NCI-H748 (cell line): ENCODE data around the gene AMBRA1.

Experiments
- DNase-seq: peaks from one replicate; lab custom pipeline; 2025; ENCODE audit not compliant: unreplicated experiment; lab: John Stamatoyannopoulos, UW

AMBRA1 gene

DNA sequence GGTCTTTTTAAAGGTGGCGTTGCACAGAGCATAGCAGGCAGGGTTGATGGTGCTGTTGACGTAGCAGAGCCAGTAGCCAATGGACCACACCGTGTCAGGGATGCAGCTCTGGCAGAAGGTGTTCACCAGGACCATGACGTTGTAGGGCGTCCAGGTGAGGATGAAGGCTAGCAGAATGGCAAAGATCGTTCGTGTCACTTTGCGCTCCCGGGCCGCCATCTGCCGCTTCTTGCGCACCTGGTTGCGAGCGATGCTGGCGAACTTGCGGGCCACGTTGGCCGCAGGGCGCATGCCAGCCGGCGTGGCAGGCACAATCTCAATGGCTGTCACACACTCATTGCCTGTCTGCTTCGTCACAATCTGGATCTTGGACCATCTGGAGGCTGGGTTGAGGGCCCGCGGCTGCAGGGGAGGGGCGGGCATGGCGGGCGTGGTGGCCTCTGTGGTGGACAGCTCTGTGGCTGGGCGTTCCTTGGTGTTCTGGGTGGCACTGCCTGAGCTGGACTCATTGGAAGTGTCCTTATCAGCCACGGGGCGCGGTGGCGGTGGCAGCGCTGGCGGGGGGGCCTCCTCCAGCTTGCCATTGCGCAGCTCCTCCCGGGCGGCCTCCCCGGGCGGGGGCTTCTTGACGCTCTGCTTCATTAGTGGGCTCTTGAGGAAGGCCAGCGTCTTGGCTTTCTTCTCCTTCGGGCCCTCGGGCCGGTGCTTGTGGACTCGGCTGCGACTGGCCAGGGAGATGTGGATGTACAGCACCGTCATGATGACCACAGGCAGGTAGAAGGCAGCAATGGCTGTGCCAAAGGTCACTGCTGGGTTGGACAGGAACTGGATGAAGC is 208.4 kb downstream of the AMBRA1 start:
- no peak for DNase-seq

- DNase-seq = no peak
Measured at GRCh38 chr11:46383974-46384701, 209.7 kb downstream of the AMBRA1 start.

- DNase-seq = no peak
Measured at GRCh38 chr11:46383404-46383758, 210.4 kb downstream of the AMBRA1 start.

- peak; percentile 60 for DNase-seq
Measured at GRCh38 chr11:46382646-46383403, 211.0 kb downstream of the AMBRA1 start.

- DNase-seq = peak; percentile 55
Measured at GRCh38 chr11:46381819-46382645, 211.8 kb downstream of the AMBRA1 start.

GRCh38 chr11:46381048-46381818 is 212.6 kb downstream of the AMBRA1 start, which contains the start of gene MDK:
TSS of gene MDK (plus strand) at chr11:46381669. CDS start at chr11:46382058, 389 bp downstream.
- DNase-seq = peak; percentile 55

DNA sequence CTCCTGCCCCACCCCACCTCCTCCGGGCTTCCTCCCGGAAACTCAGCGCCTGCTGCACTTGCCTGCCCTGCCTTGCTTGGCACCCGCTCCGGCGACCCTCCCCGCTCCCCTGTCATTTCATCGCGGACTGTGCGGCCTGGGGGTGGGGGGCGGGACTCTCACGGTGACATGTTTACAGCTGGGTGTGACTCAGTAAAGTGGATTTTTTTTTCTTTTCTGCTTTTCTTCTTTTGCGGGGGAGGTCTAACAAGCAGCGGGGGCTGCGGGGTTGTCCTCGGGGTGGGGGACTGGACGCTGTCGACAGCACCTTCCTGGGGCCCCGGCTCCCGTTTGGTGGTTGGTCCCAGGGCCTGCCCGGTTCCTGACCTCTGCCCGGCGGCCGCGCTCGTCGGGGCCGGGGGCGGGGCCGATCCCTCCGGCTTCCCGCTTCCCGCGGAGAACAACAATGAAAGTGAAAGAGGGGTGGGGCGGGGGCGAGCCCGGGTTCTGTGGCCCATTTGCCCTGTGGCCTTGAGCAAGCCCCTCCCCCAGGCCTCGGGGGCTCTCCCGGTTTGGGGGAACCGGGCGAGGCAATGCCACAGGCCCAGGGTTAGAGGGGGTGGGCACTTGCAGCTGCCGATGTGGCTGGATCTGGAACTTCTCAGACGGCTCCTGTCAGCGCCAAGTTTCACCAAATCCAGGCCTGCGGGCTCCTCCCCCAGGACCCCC is 213.3 kb downstream of the AMBRA1 start:
- peak; percentile 60 for DNase-seq

DNA sequence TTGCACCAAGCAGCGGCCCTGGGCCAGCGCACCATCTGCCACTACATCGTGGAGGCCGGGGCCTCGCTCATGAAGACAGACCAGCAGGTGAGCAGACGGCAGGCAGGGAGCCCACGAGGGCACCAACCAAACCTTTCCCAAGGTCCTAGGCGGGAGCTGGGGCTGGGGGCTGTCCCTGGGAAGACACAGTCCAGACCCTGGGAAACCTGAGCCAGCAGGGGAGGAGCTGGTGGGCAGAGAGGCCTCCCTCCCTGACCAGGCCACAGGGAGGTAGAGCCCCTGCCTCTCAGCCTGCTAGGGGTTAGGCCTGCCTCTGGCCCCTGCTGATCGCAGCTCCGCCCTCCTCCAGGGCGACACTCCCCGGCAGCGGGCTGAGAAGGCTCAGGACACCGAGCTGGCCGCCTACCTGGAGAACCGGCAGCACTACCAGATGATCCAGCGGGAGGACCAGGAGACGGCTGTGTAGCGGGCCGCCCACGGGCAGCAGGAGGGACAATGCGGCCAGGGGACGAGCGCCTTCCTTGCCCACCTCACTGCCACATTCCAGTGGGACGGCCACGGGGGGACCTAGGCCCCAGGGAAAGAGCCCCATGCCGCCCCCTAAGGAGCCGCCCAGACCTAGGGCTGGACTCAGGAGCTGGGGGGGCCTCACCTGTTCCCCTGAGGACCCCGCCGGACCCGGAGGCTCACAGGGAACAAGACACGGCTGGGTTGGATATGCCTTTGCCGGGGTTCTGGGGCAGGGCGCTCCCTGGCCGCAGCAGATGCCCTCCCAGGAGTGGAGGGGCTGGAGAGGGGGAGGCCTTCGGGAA is 214.1 kb downstream of the AMBRA1 start:
- DNase-seq = peak; percentile 62

DNA sequence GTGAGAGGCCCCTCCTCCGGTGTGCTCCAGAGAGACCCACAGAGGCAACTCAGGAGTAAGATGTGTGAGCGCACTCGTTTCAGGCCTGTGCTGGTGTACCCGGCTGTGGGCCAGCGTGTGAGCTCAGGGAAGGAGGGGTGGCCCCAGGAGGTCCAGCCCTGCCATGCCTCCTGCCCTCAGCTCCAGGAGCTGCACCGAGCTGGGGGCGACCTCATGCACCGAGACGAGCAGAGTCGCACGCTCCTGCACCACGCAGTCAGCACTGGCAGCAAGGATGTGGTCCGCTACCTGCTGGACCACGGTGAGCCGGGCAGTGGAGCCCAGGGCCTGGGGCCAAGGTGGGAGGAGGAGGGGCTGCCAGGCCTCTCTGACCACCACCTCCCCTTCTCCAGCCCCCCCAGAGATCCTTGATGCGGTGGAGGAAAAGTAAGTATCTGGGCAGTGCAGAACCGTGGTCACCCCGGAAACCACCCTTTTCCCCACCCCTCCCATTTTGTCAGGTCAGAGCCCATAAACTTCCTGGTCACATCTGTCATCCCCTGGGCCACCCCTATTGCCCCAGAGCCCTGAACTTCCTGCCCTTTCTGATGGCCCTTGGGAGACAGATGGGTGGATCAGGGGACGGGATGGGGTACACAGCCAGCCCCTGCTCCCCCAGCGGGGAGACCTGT is 214.9 kb downstream of the AMBRA1 start:
- DNase-seq = no peak

- no peak for DNase-seq
Measured at GRCh38 chr11:46378296-46378695, 215.5 kb downstream of the AMBRA1 start.

DNA sequence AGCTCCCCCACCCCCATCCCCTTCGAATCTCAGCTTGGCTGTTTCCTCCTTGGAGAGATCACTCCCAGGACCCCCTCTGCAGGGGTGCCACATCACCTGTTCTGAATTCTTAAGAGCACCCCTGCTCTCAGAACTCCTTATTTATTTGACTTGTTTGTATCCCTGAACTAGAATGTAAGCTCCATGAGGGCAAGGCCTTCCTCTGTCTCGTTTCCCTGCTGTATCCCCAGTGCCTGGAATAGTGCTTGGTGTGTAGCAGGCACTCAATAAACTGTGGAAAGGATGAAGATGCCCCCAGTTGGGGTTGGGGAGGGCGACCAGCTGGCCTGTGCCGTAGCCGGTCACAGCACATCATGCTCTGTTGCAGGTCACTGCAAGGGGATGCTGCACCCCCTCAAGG is 216.0 kb downstream of the AMBRA1 start:
- DNase-seq = no peak

DNA sequence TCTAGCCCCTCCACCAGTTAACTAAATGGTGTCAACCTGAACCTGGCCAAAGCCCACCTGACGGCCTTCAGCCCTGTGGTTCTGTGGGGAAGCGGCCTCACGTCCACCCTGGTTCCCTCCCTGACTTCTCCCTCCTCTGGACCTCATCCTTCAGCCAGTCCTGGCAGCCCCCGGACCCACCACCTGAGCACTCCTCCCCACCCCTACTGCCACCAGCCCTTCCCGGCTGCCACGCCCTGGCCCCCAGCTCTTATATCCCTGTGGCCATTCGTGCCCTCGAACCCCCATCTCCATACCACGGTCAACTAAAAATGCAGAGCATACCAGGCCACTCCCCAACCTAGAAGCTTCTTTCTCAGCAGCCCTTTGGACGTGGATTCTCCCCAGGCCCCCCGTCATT is 216.5 kb downstream of the AMBRA1 start:
- DNase-seq = no peak

DNA sequence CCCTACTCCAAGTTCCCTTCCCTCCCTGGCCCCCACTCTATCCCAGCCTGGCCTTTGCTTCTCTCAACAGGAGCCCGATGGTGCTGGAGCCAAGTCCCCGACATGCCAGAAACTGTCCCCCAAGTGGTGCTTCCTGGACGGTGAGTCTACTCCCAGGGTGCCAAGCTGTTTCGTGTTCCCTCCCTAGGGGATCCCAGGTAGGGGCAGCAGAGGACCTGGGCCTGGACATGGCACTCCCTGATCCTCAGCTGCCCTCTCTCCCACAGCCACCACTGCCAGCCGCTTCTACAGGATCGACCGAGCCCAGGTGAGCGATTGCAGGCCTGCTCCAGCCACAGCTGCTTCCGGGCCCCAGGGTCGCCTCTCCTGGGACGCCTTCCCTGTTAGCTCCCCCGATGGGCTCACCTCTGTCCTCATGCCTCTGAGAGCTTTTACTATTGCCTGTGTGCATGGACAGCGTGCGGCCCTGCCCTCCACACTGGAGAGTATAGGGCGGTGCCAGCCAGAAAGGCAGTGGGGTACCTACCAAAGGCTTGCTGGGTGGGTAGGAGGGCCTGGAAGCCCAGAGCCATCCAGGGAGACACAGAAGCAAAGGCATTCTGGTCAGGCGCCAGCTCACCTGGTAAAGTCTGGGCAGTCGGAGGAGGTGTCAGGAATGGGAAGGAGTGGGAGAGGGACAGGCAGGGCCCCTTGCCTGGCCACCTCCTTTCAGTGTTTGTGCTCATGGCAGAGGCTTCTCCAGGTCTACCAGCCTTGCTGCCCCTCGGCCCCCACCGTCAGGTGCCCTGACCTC is 217.4 kb downstream of the AMBRA1 start:
- DNase-seq = no peak

DNA sequence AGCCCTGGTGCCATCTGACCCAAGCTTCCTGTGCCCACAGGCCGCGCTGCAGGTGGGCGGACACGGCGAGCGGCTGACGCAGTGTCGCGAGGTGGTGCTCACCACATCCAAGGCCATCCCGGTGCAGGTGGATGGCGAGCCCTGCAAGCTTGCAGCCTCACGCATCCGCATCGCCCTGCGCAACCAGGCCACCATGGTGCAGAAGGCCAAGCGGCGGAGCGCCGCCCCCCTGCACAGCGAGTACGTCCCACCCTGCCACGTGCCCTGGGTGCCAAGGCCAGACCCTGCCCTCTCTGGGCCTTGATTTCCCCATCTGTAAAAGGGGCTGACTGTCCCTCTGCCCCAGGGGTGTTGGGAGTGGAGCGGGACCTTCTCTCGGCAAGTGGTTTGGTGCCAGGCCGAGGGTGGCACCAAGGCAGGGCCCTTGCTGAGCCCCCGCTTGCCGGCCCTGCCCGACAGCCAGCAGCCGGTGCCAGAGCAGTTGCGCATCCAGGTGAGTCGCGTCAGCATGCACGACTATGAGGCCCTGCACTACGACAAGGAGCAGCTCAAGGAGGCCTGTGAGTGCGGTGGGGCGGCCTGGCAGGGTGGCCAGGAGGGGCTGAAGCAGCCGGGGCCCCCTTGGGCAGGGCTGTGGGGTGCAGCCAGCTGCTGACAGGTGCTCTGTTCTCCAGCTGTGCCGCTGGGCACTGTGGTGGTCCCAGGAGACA is 218.3 kb downstream of the AMBRA1 start:
- no peak for DNase-seq

- DNase-seq = no peak
Measured at GRCh38 chr11:46374815-46375214, 219.0 kb downstream of the AMBRA1 start.
